Hepatocyte (in vitro differentiated cells): ENCODE results near the gene DEAF1.

Source experiments
- EZH2 ChIP-seq: fragments of 200-600 bp; sonication (generic); IDR thresholded peaks from 2 replicates; pipeline ENCODE4 v1.6.1; 2016; ENCODE audit warnings: antibody characterized with exemption, mild to moderate bottlenecking, borderline replicate concordance
- EZH2phosphoT487 ChIP-seq: fragments of 200-600 bp; sonication (generic); IDR thresholded peaks from one replicate; pipeline ENCODE4 v1.6.1; 2018; ENCODE audit warnings: antibody characterized with exemption, mild to moderate bottlenecking, low read depth, moderate library complexity; ENCODE audit not compliant: unreplicated experiment, severe bottlenecking
- TF ChIP-seq, protein P1 (sequence below): fragments of 200-600 bp; sonication (generic); IDR thresholded peaks from 2 replicates; pipeline ENCODE4 v1.5.1; 2016; ENCODE audit warnings: antibody characterized with exemption, mild to moderate bottlenecking; ENCODE audit not compliant: poor library complexity

DNA sequence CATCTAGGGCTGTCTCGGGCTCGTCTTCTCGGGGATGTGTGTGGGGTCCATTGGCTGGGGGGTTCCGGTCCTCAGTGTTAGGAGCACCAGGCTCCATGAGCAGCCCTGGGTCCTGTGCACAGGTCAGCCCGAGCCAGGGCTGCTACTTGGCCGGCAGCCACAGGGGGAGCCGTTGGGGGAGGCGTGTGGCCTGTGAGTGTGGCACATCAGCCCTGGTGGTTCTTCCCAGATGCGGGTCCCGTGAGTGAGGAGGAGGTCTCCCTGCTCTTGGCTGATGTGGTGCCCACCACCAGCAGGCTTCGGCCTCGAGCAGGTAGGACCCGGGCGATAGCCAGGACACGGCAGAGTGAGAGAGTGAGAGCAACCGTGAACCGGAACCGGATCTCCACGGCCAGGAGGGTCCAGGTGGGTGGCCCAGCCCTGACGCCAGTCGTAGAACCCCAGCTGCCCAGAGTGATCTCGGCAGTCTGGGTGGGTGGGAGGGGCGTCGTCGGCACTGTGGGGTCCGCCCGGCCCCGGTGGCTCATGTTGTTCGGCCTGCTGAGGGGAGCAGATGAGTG, 97.8 kb downstream of the DEAF1 start:
- TF ChIP-seq, protein P1, sequence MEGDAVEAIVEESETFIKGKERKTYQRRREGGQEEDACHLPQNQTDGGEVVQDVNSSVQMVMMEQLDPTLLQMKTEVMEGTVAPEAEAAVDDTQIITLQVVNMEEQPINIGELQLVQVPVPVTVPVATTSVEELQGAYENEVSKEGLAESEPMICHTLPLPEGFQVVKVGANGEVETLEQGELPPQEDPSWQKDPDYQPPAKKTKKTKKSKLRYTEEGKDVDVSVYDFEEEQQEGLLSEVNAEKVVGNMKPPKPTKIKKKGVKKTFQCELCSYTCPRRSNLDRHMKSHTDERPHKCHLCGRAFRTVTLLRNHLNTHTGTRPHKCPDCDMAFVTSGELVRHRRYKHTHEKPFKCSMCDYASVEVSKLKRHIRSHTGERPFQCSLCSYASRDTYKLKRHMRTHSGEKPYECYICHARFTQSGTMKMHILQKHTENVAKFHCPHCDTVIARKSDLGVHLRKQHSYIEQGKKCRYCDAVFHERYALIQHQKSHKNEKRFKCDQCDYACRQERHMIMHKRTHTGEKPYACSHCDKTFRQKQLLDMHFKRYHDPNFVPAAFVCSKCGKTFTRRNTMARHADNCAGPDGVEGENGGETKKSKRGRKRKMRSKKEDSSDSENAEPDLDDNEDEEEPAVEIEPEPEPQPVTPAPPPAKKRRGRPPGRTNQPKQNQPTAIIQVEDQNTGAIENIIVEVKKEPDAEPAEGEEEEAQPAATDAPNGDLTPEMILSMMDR: no peak
- TF ChIP-seq EZH2phosphoT487 (no peak), EZH2 (no peak)
